Ectodermal cell (in vitro differentiated cells): ENCODE results near the gene PPP2R5A.
A peak's percentile ranks its signal among the peaks of the same experiment; 100 is the strongest.
"Not testable (repeated sequence)": the region's sequence is repeated elsewhere in the genome, so short reads cannot be mapped to it uniquely, and the experiment has no call there.

Experiments used
- H3K27ac ChIP-seq: 2 replicates; pipeline ENCODE4 v1.7.0; 2013; ENCODE audit warnings: mild to moderate bottlenecking, low read depth, low read length; ENCODE audit not compliant: insufficient read depth, poor library complexity, severe bottlenecking
- H3K27me3 ChIP-seq: 2 replicates; pipeline ENCODE4 v1.7.0; 2013; ENCODE audit warnings: mild to moderate bottlenecking, low read length; ENCODE audit not compliant: insufficient read depth, control insufficient read depth, poor library complexity, severe bottlenecking
- H3K36me3 ChIP-seq: one replicate; pipeline ENCODE4 v1.7.0; 2013; ENCODE audit warnings: low read length; ENCODE audit not compliant: control insufficient read depth, insufficient read depth
- H3K4me1 ChIP-seq: one replicate; pipeline ENCODE4 v1.7.0; 2013; ENCODE audit warnings: low read length; ENCODE audit not compliant: control insufficient read depth, insufficient read depth
- H3K4me3 ChIP-seq: 2 replicates; pipeline ENCODE4 v1.7.0; 2013; ENCODE audit warnings: low read depth, low read length, control low read depth; ENCODE audit not compliant: insufficient read depth
- H3K9me3 ChIP-seq: 2 replicates; pipeline ENCODE4 v1.7.0; 2013; ENCODE audit warnings: mild to moderate bottlenecking, low read length, moderate library complexity; ENCODE audit not compliant: control insufficient read depth
- WGBS, 2 experiments: methylation state at CpG; one replicate each; pipeline ENCODE4 v1.1.7; 2013; ENCODE audit warnings: missing lambda C conversion rate in 2 of 2; 5-methylcytosine and 5-hydroxymethylcytosine counted together

PPP2R5A gene

GRCh38 chr1:212294983-212295382 lies 9.8 kb downstream of the PPP2R5A start:
- Histone ChIP-seq H3K4me3 (no peak overlapping the region), H3K27me3 (no peaks in the 10 kb centered on the region), H3K36me3 (no peaks in the 10 kb centered on the region), H3K27ac (no peak overlapping the region), H3K4me1 (no peaks in the 10 kb centered on the region), H3K9me3 (no peaks in the 10 kb centered on the region)
- WGBS, 2 experiments, result 97% methylated on average over 3 of the region's 3 CpGs

GRCh38 chr1:212295579-212295978 lies 10.4 kb downstream of the PPP2R5A start:
- Histone ChIP-seq H3K27me3 (no peaks in the 10 kb centered on the region), H3K4me3 (no peak overlapping the region), H3K4me1 (no peaks in the 10 kb centered on the region), H3K36me3 (no peaks in the 10 kb centered on the region), H3K27ac (no peak overlapping the region), H3K9me3 (no peaks in the 10 kb centered on the region)
- 93 to 97% methylated on average over 2 of the region's 2 CpGs for WGBS, 2 experiments

DNA sequence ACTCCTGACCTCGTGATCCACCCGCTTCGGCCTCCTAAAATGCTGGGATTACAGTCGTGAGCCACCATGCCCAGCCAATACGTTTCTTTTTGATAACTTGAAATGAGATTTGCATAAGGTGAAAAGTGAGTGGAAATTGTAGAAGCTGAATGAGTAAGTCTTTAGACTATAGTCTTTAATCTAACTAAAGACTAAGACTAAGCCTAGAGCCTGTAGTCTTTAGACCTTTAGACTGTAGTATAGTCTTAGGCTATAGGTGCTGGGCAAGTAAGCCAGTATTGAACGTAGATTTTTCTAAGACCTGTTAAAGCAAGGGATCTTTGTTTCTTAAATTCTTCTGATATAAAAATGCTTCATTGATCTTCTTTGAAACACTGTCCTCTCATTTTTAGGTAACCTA lies 12.1 kb downstream of the PPP2R5A start:
- Histone ChIP-seq H3K9me3 (no peaks in the 10 kb centered on the region), H3K27ac (no peak overlapping the region), H3K4me1 (no peaks in the 10 kb centered on the region), H3K4me3 (no peak overlapping the region), H3K27me3 (no peaks in the 10 kb centered on the region), H3K36me3 (no peaks in the 10 kb centered on the region)
- WGBS, 2 experiments, result 92 to 93% methylated on average over 6 of the region's 6 CpGs

DNA sequence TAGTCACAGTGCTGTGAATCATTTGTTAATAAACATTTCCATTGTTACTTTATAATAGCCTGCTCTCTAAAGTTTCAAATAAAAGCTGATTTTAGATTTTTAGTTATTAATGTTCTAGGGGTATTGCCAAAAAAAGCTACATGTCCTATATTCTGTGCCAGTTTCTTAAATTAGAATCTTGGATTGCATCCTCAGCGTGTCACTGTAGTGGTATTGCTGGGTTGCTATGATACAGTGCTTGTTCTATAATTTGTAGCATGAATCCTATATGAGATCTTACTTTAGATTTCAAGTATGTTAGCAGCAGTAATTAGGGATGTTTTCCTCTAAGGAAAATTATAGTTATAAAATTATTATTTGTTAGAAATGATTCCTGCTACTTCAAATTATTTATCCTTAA lies 16.4 kb downstream of the PPP2R5A start:
- no peak overlapping the region for H3K4me3 ChIP-seq
- H3K9me3 ChIP-seq, result no peaks in the 10 kb centered on the region
- H3K27me3 ChIP-seq, result no peaks in the 10 kb centered on the region
- 88 to 100% methylated on average over 1 of the region's 1 CpG for WGBS, 2 experiments
- H3K4me1 ChIP-seq, result no peaks in the 10 kb centered on the region
- H3K27ac ChIP-seq, result no peak overlapping the region
- H3K36me3 ChIP-seq, result no peaks in the 10 kb centered on the region

- H3K4me3 ChIP-seq, result no peak overlapping the region
- H3K9me3 ChIP-seq, result no peaks in the 10 kb centered on the region
- 89 to 97% methylated on average over 4 to 6 of the region's 6 CpGs for WGBS, 2 experiments
- no peaks in the 10 kb centered on the region for H3K27me3 ChIP-seq
- H3K36me3 ChIP-seq, result no peaks in the 10 kb centered on the region
- H3K4me1 ChIP-seq, result no peaks in the 10 kb centered on the region
- no peak overlapping the region for H3K27ac ChIP-seq
Observed at GRCh38 chr1:212302745-212303383, 17.7 kb downstream of the PPP2R5A start.

- no peak overlapping the region for H3K4me3 ChIP-seq
- no peaks in the 10 kb centered on the region for H3K27me3 ChIP-seq
- no peaks in the 10 kb centered on the region for H3K9me3 ChIP-seq
- H3K27ac ChIP-seq, result no peak overlapping the region
- no peaks in the 10 kb centered on the region for H3K36me3 ChIP-seq
- peaks cover under 1% of the 10 kb centered on the region for H3K4me1 ChIP-seq
Observed at GRCh38 chr1:212305342-212305741, 20.1 kb downstream of the PPP2R5A start.

DNA sequence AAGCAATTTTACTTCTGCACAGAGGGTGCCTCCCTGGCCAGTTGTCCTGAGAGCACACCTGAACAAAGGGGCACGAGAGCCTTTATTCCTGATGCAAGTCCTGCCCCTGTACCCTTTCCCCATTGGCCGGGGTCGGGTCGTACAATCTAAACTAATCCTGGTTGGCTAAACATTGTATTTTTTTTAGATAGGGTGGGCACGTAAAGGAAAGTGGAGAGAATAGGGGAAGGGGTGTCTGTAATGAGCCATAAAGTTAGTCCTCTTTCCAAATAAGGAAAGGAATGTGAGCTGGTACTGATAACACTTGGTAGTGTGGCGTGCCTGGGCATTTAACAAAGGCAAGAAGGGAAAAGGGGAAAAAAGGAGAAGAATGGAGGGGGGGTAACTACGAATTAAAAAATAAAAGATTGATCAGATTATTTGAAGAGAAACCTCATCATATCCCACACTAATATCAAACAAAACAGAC lies 20.8 kb downstream of the PPP2R5A start:
- H3K4me3 ChIP-seq, H3K27me3 ChIP-seq, H3K9me3 ChIP-seq, H3K4me1 ChIP-seq, H3K27ac ChIP-seq, H3K36me3 ChIP-seq: not testable (repeated sequence)
- WGBS, 2 experiments, result 80 to 85% methylated on average over 6 of the region's 7 CpGs

DNA sequence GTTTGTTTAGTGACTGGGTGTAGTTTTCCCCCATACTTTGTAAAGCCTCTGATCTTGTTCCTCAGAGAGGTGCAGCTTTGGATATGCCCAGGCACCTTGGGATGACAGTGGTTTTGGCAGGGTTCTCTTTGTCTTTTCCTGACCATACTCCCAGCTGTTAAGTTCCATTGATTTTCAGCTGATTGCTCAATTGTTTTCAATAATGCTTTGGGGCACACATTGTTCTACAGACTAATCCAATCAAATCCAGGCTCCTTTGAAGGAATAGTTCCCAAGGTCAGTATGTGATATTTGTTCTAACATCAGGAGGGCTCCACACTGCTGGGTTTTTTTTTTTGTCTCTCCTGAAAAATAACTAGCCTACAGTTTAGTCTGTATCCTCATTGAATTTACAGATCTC lies 24.8 kb downstream of the PPP2R5A start:
- Histone ChIP-seq H3K36me3 (no peaks in the 10 kb centered on the region), H3K4me3 (no peak overlapping the region), H3K27ac (peak overlapping the region; percentile 33), H3K27me3 (no peaks in the 10 kb centered on the region), H3K4me1 (peaks cover 6% of the 10 kb centered on the region), H3K9me3 (no peaks in the 10 kb centered on the region)

- WGBS, 2 experiments, result 66 to 73% methylated on average over 3 of the region's 3 CpGs
- H3K4me1 ChIP-seq, result peaks cover 6% of the 10 kb centered on the region
- no peaks in the 10 kb centered on the region for H3K9me3 ChIP-seq
- peak overlapping the region; percentile 33 for H3K27ac ChIP-seq
- no peaks in the 10 kb centered on the region for H3K27me3 ChIP-seq
- no peaks in the 10 kb centered on the region for H3K36me3 ChIP-seq
- no peak overlapping the region for H3K4me3 ChIP-seq
Observed at GRCh38 chr1:212310383-212310782, 25.2 kb downstream of the PPP2R5A start.

DNA sequence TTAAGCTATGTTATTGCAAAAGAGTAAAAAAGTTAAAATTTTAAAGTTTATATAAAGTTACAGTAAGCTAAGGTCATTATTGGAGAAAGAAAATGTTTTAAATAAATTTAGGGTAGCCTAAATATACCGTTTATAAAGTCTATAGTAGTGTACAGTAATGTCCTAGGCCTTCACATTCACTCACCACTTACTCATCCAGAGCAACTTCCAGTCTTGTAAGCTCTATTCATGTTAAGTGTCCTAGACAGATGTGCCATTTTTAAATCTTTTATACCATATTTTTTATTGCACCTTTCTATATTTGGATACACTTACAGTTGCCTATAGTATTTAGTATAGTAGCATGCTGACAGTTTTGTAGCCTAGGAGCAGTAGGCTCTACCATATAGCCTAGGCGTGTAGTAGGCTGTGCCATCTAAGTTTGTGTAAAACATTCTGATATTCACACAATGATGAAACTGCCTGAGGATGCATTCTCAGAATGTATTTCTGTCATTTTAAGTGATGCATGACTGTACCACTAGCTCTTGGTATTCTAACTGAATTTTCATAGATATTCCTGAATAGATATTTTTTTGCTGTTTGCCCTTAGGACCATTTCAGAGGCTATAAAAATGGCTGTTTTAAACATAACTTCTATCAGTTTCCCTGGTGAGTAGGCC lies 26.8 kb downstream of the PPP2R5A start:
- H3K27me3 ChIP-seq, result no peaks in the 10 kb centered on the region
- H3K4me3 ChIP-seq, result no peak overlapping the region
- H3K9me3 ChIP-seq, result no peaks in the 10 kb centered on the region
- WGBS, 2 experiments, result 90 to 94% methylated on average over 1 of the region's 2 CpGs
- no peak overlapping the region for H3K27ac ChIP-seq
- peaks cover 6% of the 10 kb centered on the region for H3K4me1 ChIP-seq
- no peaks in the 10 kb centered on the region for H3K36me3 ChIP-seq
